Adipocyte (in vitro differentiated cells): Measurements from ENCODE around the gene SLX9.

Experiments
- DNase-seq: peaks from one replicate; pipeline ENCODE4 v3.0.0-alpha.2; 2015; ENCODE audit warnings: low read depth
- H3K27me3 ChIP-seq: replicated peaks from 2 replicates; pipeline ENCODE4 v1.7.0; 2013; ENCODE audit warnings: mild to moderate bottlenecking, low read length, moderate library complexity; ENCODE audit not compliant: control insufficient read depth, insufficient read depth
- H3K36me3 ChIP-seq: 2 replicates; pipeline ENCODE4 v1.7.0; 2013; ENCODE audit warnings: low read length, mild to moderate bottlenecking, moderate library complexity; ENCODE audit not compliant: control insufficient read depth, insufficient read depth, severe bottlenecking
- H3K4me1 ChIP-seq: 2 replicates; pipeline ENCODE4 v1.7.0; 2013; ENCODE audit warnings: mild to moderate bottlenecking, low read length, moderate library complexity; ENCODE audit not compliant: control insufficient read depth, insufficient read depth
- H3K4me3 ChIP-seq: 2 replicates; pipeline ENCODE4 v1.7.0; 2013; ENCODE audit warnings: mild to moderate bottlenecking, low read length, moderate library complexity
- H3K9ac ChIP-seq: 2 replicates; pipeline ENCODE4 v1.7.0; 2013; ENCODE audit warnings: mild to moderate bottlenecking, low read length, moderate library complexity
- H3K9me3 ChIP-seq: 2 replicates; pipeline ENCODE4 v1.7.0; 2013; ENCODE audit warnings: mild to moderate bottlenecking, low read length, moderate library complexity; ENCODE audit not compliant: control insufficient read depth

SLX9 gene

GRCh38 chr21:44954281-44954771 lies 14.5 kb downstream of the SLX9 start:
- no peaks in the 10 kb centered on the region for H3K27me3 ChIP-seq
- no peak overlapping the region for H3K9ac ChIP-seq
- H3K36me3 ChIP-seq, result peaks cover 9% of the 10 kb centered on the region
- no peak for DNase-seq
- no peak overlapping the region for H3K4me3 ChIP-seq
- no peaks in the 10 kb centered on the region for H3K9me3 ChIP-seq
- H3K4me1 ChIP-seq, result peaks cover 31% of the 10 kb centered on the region

DNA sequence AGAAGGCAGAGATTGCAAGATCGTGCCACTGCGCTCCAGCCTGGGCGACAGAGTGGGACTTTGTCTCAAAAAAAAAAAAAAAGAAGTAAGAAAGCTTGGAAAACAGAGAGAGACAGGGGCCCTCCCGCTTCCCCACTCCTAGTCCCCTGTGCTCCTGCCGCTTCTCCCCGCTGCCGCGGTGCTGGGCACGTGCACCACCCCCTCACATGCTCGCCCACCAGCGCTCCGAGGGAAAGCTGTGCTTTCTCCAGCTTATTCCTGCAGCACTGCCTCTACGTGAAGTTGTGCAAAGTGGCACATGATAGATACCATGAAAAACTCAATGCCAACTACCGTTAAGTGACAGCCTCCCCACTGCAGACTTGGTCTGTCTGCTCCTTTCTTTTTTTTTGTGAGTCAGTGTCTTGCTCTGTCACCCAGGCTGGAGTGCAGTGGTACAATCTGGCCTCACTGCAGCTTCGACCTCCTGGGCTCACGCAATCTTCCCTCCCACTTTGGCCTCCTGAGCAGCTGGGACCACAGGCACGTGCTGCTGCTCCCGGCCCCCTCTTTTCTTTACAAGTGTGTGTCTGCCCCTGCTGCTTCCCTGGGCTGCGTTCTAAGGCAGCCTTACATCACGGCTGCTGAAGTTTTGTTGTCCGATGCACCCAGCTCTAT lies 15.4 kb downstream of the SLX9 start:
- no peak overlapping the region for H3K4me3 ChIP-seq
- H3K4me1 ChIP-seq, result peaks cover 35% of the 10 kb centered on the region
- DNase-seq, result no peak
- H3K9me3 ChIP-seq, result no peaks in the 10 kb centered on the region
- H3K27me3 ChIP-seq, result no peaks in the 10 kb centered on the region
- no peak overlapping the region for H3K9ac ChIP-seq
- H3K36me3 ChIP-seq, result peaks cover 11% of the 10 kb centered on the region

- Histone ChIP-seq H3K36me3 (peaks cover 14% of the 10 kb centered on the region), H3K9ac (no peak overlapping the region), H3K27me3 (no peaks in the 10 kb centered on the region), H3K9me3 (no peaks in the 10 kb centered on the region), H3K4me3 (no peak overlapping the region), H3K4me1 (peaks cover 33% of the 10 kb centered on the region)
- no peak for DNase-seq
Measured at GRCh38 chr21:44955798-44956175, 16.0 kb downstream of the SLX9 start.

DNA sequence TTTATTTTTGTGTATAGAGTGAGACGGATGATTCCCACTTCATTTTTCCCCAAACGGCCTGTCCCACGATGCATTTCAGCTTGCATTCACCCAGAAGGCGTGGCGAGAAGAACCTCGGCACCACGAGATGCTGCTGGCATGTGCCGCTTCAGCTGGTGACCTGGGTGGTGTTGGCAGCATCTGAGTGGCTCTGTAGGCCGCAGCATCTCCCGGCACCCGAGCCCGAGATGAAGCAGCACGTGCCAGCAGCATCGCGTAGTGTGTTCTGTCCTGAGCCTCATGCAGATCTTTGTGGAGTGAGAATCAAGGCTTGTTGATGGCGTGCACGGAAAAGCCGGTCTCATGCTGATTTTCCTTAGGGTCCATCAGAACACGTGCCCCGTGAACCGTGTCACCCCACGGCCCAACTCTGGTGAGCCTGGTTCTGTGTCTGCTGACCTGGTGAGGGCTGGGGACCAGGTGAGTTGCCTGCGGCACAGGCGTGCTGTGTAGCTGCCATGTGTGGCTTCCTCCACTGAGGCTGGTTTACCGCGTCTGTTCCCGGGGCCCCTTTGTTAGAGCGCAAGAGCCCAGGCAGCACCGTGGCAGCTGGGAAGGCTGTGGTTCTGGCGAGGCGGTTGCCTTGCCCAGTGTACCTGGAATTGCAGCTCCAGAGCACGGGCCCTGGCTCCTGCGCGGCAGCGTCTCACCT lies 16.7 kb downstream of the SLX9 start:
- no peaks in the 10 kb centered on the region for H3K9me3 ChIP-seq
- DNase-seq, result no peak
- peaks cover 33% of the 10 kb centered on the region for H3K4me1 ChIP-seq
- H3K27me3 ChIP-seq, result no peaks in the 10 kb centered on the region
- H3K9ac ChIP-seq, result no peak overlapping the region
- no peak overlapping the region for H3K4me3 ChIP-seq
- peaks cover 14% of the 10 kb centered on the region for H3K36me3 ChIP-seq

DNA sequence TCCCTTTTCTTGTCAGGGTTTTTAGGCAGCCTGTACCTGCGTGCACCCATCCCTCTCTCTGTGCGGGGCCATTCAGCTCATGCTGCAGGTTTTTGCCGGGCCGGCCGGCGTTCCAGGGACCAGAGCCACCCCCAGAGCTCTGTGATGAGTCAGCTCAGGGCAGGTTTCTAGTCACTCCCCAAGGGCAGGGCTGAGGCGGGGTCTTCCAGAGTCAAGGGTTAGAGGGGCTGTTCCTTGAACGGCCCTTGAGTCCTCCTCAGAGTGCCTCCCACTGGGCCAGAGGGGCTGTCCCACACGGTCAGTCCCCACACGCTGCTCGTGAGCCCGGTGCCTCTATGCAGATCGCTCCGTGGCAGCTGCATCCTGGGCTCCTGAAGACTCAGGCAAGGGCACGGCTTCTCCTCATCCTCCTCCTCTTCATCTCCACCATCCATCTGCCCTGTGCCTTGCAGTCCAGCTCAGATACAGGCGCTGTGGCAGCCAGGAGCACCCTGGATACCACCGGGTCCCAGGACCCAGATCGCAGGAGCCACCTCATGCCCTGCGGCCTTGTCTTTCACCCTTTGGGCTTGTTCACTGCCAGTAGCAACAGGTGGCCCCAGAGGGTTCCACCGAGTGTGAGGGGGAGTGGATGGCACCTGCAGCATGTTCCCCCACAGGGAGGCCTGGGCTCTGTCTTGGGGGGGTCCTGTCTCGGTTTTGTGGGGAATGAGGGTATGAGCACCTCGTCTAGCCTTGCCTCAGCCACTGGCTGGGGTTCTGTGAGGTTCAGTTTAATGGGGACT lies 17.4 kb downstream of the SLX9 start:
- Histone ChIP-seq H3K4me1 (peaks cover 38% of the 10 kb centered on the region), H3K9ac (no peak overlapping the region), H3K36me3 (peaks cover 21% of the 10 kb centered on the region), H3K27me3 (no peaks in the 10 kb centered on the region), H3K9me3 (no peaks in the 10 kb centered on the region), H3K4me3 (no peak overlapping the region)
- DNase-seq, result no peak

- H3K4me1 ChIP-seq, result peaks cover 42% of the 10 kb centered on the region
- H3K27me3 ChIP-seq, result no peaks in the 10 kb centered on the region
- no peak for DNase-seq
- H3K36me3 ChIP-seq, result peaks cover 21% of the 10 kb centered on the region
- peak overlapping the region; percentile 52 for H3K9ac ChIP-seq
- no peaks in the 10 kb centered on the region for H3K9me3 ChIP-seq
- peak overlapping the region; percentile 18 for H3K4me3 ChIP-seq
Measured at GRCh38 chr21:44957901-44958451, 18.1 kb downstream of the SLX9 start.

- no peaks in the 10 kb centered on the region for H3K27me3 ChIP-seq
- peak overlapping the region; percentile 57 for H3K9ac ChIP-seq
- peak overlapping the region; percentile 44 for H3K4me3 ChIP-seq
- peaks cover 42% of the 10 kb centered on the region for H3K4me1 ChIP-seq
- H3K36me3 ChIP-seq, result peaks cover 21% of the 10 kb centered on the region
- peak; percentile 76 for DNase-seq
- no peaks in the 10 kb centered on the region for H3K9me3 ChIP-seq
Measured at GRCh38 chr21:44958471-44959191, 18.8 kb downstream of the SLX9 start.

GRCh38 chr21:44959376-44960091 lies 19.7 kb downstream of the SLX9 start:
- Histone ChIP-seq H3K27me3 (no peaks in the 10 kb centered on the region), H3K4me3 (peak overlapping the region; percentile 44), H3K9me3 (no peaks in the 10 kb centered on the region), H3K4me1 (peaks cover 42% of the 10 kb centered on the region), H3K9ac (peak overlapping the region; percentile 57), H3K36me3 (peaks cover 18% of the 10 kb centered on the region)
- DNase-seq, result no peak

DNA sequence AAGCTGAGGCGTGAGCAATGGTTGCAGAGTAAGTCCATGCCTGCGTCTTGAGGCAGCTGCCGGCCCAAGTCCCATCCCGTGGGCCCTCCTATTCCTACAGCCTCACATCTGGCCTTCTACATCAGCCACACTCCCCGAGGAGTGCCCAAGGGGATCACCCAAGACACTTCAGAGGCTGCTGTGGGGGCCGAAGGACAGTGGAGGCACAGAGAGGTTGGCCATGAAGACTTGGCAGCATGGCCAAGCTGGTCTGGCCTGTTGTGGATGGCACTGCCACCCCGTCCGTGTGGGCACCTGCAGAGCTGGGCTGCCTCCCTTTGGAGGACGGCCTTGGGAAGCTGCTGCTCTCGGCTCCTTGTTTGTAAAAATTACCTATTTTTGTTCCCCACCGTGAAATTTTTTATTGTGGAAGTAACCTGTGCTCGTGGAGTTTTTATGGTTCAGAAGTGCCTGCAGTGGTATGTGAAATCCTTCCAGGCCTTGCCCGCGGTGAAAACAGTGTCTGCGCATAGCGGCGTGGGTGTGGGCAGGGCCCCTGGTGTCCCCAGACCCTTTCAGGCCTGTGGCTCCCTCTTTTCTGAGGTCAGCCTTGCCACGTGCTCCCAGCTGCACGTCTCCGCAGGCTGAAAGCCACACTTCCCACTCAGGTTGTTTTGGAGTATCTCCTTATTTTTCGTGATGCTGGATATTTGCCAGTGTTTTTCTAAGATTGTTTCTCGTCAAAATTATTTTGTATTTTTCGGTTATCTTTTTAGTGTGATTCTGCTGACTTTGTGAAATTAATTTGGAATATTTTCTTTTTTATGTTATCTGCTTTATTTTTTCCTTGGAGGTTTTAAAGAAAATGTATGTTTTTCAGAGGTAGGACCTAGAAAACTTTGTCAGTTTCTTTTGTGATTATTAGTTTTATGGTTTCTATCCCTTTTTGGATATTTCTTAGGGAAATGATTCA lies 20.6 kb downstream of the SLX9 start:
- H3K27me3 ChIP-seq, result no peaks in the 10 kb centered on the region
- peaks cover 18% of the 10 kb centered on the region for H3K36me3 ChIP-seq
- peaks cover 45% of the 10 kb centered on the region for H3K4me1 ChIP-seq
- peak overlapping the region; percentile 9 for H3K9ac ChIP-seq
- no peak for DNase-seq
- no peak overlapping the region for H3K4me3 ChIP-seq
- H3K9me3 ChIP-seq, result no peaks in the 10 kb centered on the region
